RWPE2 (cell line): ENCODE results near the gene CCDC90B.

Experiments used
- ATAC-seq: fragments of 200-7000 bp; cut with Tn5 transposase; 3 replicates; pipeline ENCODE4 v1.9.1; 2021; ENCODE audit warnings: low read depth
- DNase-seq: peaks from one replicate; pipeline ENCODE4 v3.0.0-alpha.2; 2020; ENCODE audit warnings: low spot score
- H3K27ac ChIP-seq: fragments of 450-650 bp; 2 replicates; pipeline ENCODE4 v1.5.1; 2017; ENCODE audit warnings: mild to moderate bottlenecking; ENCODE audit not compliant: poor library complexity, severe bottlenecking
- H3K27me3 ChIP-seq: fragments of 250-450 bp; sonication (Bioruptor Pico); 2 replicates; pipeline ENCODE4 v1.5.1; 2021; ENCODE audit warnings: mild to moderate bottlenecking, moderate library complexity; ENCODE audit not compliant: insufficient read depth, poor library complexity, severe bottlenecking
- H3K36me3 ChIP-seq: fragments of 250-450 bp; sonication (Bioruptor Pico); 2 replicates; pipeline ENCODE4 v1.5.1; 2020; ENCODE audit warnings: low read depth, mild to moderate bottlenecking, moderate library complexity
- H3K4me1 ChIP-seq: fragments of 250-450 bp; sonication (Bioruptor Pico); 2 replicates; pipeline ENCODE4 v1.5.1; 2021; ENCODE audit warnings: mild to moderate bottlenecking, moderate library complexity; ENCODE audit not compliant: insufficient read depth, poor library complexity, severe bottlenecking
- H3K4me3 ChIP-seq: fragments of 250-450 bp; sonication (Bioruptor Pico); 2 replicates; pipeline ENCODE4 v1.5.1; 2021; ENCODE audit warnings: mild to moderate bottlenecking, moderate library complexity; ENCODE audit not compliant: severe bottlenecking
- H3K9me3 ChIP-seq: fragments of 250-450 bp; sonication (Bioruptor Pico); 2 replicates; pipeline ENCODE4 v1.5.1; 2021; ENCODE audit warnings: mild to moderate bottlenecking, moderate library complexity; ENCODE audit not compliant: severe bottlenecking
- CTCF ChIP-seq: fragments of 450-650 bp; IDR thresholded peaks from one replicate; pipeline ENCODE4 v1.5.1; 2017; ENCODE audit warnings: mild to moderate bottlenecking, moderate library complexity; ENCODE audit not compliant: poor library complexity, severe bottlenecking

CCDC90B gene

GRCh38 chr11:83287631-83288030 is 1.5 kb upstream of the CCDC90B start:
- no peak overlapping the region for H3K27ac ChIP-seq
- H3K27me3 ChIP-seq: no peaks in the 10 kb centered on the region
- TF ChIP-seq CTCF: no peak
- DNase-seq (no peak), ATAC-seq (no peak)
- no peaks in the 10 kb centered on the region for H3K9me3 ChIP-seq
- H3K36me3 ChIP-seq: no peaks in the 10 kb centered on the region
- peaks cover 10% of the 10 kb centered on the region for H3K4me1 ChIP-seq
- no peak overlapping the region for H3K4me3 ChIP-seq

- H3K36me3 ChIP-seq: peaks cover 9% of the 10 kb centered on the region; the same call in 1 of the 2 replicates
- ATAC-seq (no peak), DNase-seq (no peak)
- no peaks in the 10 kb centered on the region for H3K9me3 ChIP-seq
- H3K27ac ChIP-seq: peak overlapping the region; percentile 73
- peaks cover 10% of the 10 kb centered on the region for H3K4me1 ChIP-seq
- H3K4me3 ChIP-seq: peak overlapping the region; percentile 64
- TF ChIP-seq CTCF: no peak
- H3K27me3 ChIP-seq: no peaks in the 10 kb centered on the region
These were observed 906 bp downstream of the CCDC90B start for GRCh38 chr11:83285151-83285770.

- peaks cover 16% of the 10 kb centered on the region for H3K36me3 ChIP-seq
- no peaks in the 10 kb centered on the region for H3K27me3 ChIP-seq
- TF ChIP-seq CTCF: no peak
- peak overlapping the region; percentile 73 for H3K27ac ChIP-seq
- no peak for DNase-seq
- peaks cover 10% of the 10 kb centered on the region for H3K4me1 ChIP-seq
- no peaks in the 10 kb centered on the region for H3K9me3 ChIP-seq
- no peak for ATAC-seq
- H3K4me3 ChIP-seq: peak overlapping the region; percentile 64
These were observed 1.5 kb downstream of the CCDC90B start for GRCh38 chr11:83284501-83285150.

GRCh38 chr11:83282084-83282716 is 4.0 kb downstream of the CCDC90B start:
- Histone ChIP-seq H3K27me3 (no peaks in the 10 kb centered on the region), H3K4me1 (peaks cover 10% of the 10 kb centered on the region), H3K4me3 (no peak overlapping the region), H3K27ac (no peak overlapping the region), H3K9me3 (no peaks in the 10 kb centered on the region), H3K36me3 (peaks cover 36% of the 10 kb centered on the region)
- no peak for DNase-seq
- no peak for TF ChIP-seq CTCF
- ATAC-seq: no peak
